Neutrophil (primary cell): Measurements from ENCODE around the gene TMC1.

Experiments used
- H3K27ac ChIP-seq: fragments of 200-600 bp; sonication (generic); 2 replicates; pipeline ENCODE4 v1.5.1; 2016; ENCODE audit warnings: mild to moderate bottlenecking, moderate library complexity
- H3K27me3 ChIP-seq: fragments of 200-600 bp; sonication (generic); 2 replicates; pipeline ENCODE4 v1.6.0; 2016; ENCODE audit warnings: mild to moderate bottlenecking
- H3K36me3 ChIP-seq: fragments of 200-600 bp; sonication (generic); 2 replicates; pipeline ENCODE4 v1.5.1; 2017
- H3K4me1 ChIP-seq, 2 experiments: fragments of 200-600 bp in 1 of 2; sonication (generic) in 1 of 2; 1 replicate in 1 of 2; 2 replicates in 1 of 2; pipeline versions ENCODE4 v1.5.1 to v1.6.1; 2013 to 2016; ENCODE audit warnings: low read depth in 1 of 2, low read length in 1 of 2, mild to moderate bottlenecking in 1 of 2, moderate library complexity in 1 of 2; ENCODE audit not compliant: control insufficient read depth in 1 of 2, insufficient read depth in 1 of 2
- H3K4me3 ChIP-seq, 2 experiments: fragments of 200-600 bp in 1 of 2; sonication (generic) in 1 of 2; 1 replicate in 1 of 2; 2 replicates in 1 of 2; pipeline ENCODE4 v1.5.1; 2013 to 2016; ENCODE audit warnings: low read depth in 1 of 2, low read length in 1 of 2, mild to moderate bottlenecking in 1 of 2, moderate library complexity in 1 of 2
- H3K9me3 ChIP-seq: fragments of 200-600 bp; sonication (generic); 2 replicates; pipeline ENCODE4 v1.5.1; 2016
- CTCF ChIP-seq: fragments of 200-600 bp; sonication (generic); IDR thresholded peaks from 2 replicates; pipeline ENCODE4 v1.5.1; 2016; ENCODE audit warnings: antibody characterized with exemption

Gene TMC1

GRCh38 chr9:72826996-72827949, 305.9 kb downstream of the TMC1 start:
- no peak overlapping the region for H3K27ac ChIP-seq

GRCh38 chr9:72827950-72828731, 306.7 kb downstream of the TMC1 start:
- Histone ChIP-seq H3K27ac (no peak overlapping the region), H3K4me3 (no peak overlapping the region), H3K4me1 (no peaks in the 10 kb centered on the region), H3K9me3 (no peaks in the 10 kb centered on the region), H3K27me3 (no peaks in the 10 kb centered on the region), H3K36me3 (no peaks in the 10 kb centered on the region)
- TF ChIP-seq CTCF, result no peak

More at GRCh38 chr9:72826996-72827949, 305.9 kb downstream of the TMC1 start:
- no peaks in the 10 kb centered on the region for H3K36me3 ChIP-seq
- no peaks in the 10 kb centered on the region for H3K27me3 ChIP-seq
- no peak for TF ChIP-seq CTCF
- no peaks in the 10 kb centered on the region for H3K9me3 ChIP-seq
- H3K4me3 ChIP-seq, result no peak overlapping the region
- H3K4me1 ChIP-seq, result no peaks in the 10 kb centered on the region

- no peak for TF ChIP-seq CTCF
- H3K4me1 ChIP-seq, result peaks cover 0 to 6% of the 10 kb centered on the region in 2 experiments
These were observed 313.6 kb downstream of the TMC1 start for GRCh38 chr9:72834994-72835393.

GRCh38 chr9:72836790-72837189, 315.4 kb downstream of the TMC1 start:
- peaks cover 0 to 6% of the 10 kb centered on the region in 2 experiments for H3K4me1 ChIP-seq
- H3K9me3 ChIP-seq, result no peaks in the 10 kb centered on the region
- no peak overlapping the region for H3K4me3 ChIP-seq
- H3K27me3 ChIP-seq, result no peaks in the 10 kb centered on the region
- H3K27ac ChIP-seq, result no peak overlapping the region
- no peaks in the 10 kb centered on the region for H3K36me3 ChIP-seq
- no peak for TF ChIP-seq CTCF

More at GRCh38 chr9:72834994-72835393, 313.6 kb downstream of the TMC1 start:
- no peaks in the 10 kb centered on the region for H3K27me3 ChIP-seq
- H3K4me3 ChIP-seq, result no peak overlapping the region
- no peak overlapping the region for H3K27ac ChIP-seq
- no peaks in the 10 kb centered on the region for H3K9me3 ChIP-seq
- no peaks in the 10 kb centered on the region for H3K36me3 ChIP-seq

- H3K27me3 ChIP-seq, result no peaks in the 10 kb centered on the region
- no peak overlapping the region for H3K4me3 ChIP-seq
- TF ChIP-seq CTCF, result no peak
- H3K9me3 ChIP-seq, result no peaks in the 10 kb centered on the region
- H3K4me1 ChIP-seq, result peaks cover 0 to 6% of the 10 kb centered on the region in 2 experiments
- no peaks in the 10 kb centered on the region for H3K36me3 ChIP-seq
- no peak overlapping the region for H3K27ac ChIP-seq
These were observed 317.7 kb downstream of the TMC1 start for GRCh38 chr9:72839085-72839484.
